Esophagus muscularis mucosa (tissue), 4 donors: ENCODE results near the gene ZCCHC17.

Experiments used
- EP300 ChIP-seq: sonication (generic); formaldehyde crosslinking; IDR thresholded peaks from one replicate; pipeline ENCODE4 v1.6.1; 2017; ENCODE audit warnings: antibody characterized with exemption
- POLR2AphosphoS5 ChIP-seq, 2 donors: sonication (generic); formaldehyde crosslinking; IDR thresholded peaks; one replicate each; pipeline ENCODE4 v1.6.1; 2017; ENCODE audit warnings: antibody characterized with exemption in 2 of 2
- TF ChIP-seq, protein P1 (sequence below), 3 experiments: fragments of 200-600 bp in 2 of 3; fragments of 450-650 bp in 1 of 3; sonication (generic) in 2 of 3; IDR thresholded peaks; one replicate each; pipeline ENCODE4 v1.5.1; 2017 to 2019; ENCODE audit warnings: antibody characterized with exemption in 3 of 3, mild to moderate bottlenecking in 2 of 3, moderate library complexity in 1 of 3

DNA sequence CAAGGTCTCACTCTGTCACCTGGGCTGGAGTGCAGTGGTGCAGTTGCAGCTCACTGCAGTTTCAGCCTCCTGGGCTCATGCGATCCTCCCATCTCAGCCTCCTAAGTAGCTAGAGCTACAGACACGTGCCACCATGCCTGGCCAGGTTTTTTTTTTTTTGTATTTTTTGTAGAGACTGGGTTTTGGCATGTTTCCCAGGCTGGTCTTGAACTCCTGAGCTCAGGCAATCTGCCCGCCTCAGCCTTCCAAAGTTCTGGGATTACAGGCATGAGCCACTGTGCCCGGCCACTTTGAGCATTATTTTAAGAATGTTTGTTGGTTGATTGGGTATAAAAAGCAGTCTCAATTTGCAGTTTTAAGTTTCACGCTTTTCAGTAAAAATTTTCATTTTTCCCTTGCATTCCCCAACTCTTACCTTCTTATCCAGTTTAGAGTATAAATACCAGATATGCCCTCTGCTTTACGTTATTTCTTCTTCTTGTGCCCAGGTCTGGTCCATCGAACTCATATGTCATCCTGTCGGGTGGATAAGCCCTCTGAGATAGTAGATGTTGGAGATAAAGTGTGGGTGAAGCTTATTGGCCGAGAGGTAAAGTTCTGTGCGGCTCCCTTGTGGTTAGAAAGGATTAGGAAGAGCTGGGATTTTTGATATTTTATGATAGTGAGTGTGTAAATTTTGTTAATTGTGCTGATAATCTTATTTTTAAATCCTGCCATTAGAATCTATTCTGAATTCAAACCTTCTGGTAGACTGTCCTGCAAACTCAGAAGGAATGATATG, 40.0 kb downstream of the ZCCHC17 start:
- TF ChIP-seq, protein P1, sequence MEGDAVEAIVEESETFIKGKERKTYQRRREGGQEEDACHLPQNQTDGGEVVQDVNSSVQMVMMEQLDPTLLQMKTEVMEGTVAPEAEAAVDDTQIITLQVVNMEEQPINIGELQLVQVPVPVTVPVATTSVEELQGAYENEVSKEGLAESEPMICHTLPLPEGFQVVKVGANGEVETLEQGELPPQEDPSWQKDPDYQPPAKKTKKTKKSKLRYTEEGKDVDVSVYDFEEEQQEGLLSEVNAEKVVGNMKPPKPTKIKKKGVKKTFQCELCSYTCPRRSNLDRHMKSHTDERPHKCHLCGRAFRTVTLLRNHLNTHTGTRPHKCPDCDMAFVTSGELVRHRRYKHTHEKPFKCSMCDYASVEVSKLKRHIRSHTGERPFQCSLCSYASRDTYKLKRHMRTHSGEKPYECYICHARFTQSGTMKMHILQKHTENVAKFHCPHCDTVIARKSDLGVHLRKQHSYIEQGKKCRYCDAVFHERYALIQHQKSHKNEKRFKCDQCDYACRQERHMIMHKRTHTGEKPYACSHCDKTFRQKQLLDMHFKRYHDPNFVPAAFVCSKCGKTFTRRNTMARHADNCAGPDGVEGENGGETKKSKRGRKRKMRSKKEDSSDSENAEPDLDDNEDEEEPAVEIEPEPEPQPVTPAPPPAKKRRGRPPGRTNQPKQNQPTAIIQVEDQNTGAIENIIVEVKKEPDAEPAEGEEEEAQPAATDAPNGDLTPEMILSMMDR (IDR thresholded peaks at IDR 0.05): no peak
- TF ChIP-seq EP300: no peak
- no peak for TF ChIP-seq POLR2AphosphoS5 (IDR thresholded peaks at IDR 0.05)
